Astrocyte (in vitro differentiated cells and primary cell): ENCODE results near the gene FTO. TPM values are rescaled to one million over a fixed set of nuclear protein-coding genes. Genes with fewer than 3 reads are reported as not detected.

Experiments
- DNase-seq: peaks from one replicate; pipeline ENCODE4 v3.0.0-alpha.2; 2010; ENCODE audit warnings: low read depth
- FAIRE-seq: peaks from 2 replicates; lab custom pipeline; 2011; peaks lifted over from hg19 to GRCh38; lab: Jason Lieb, UNC
- H2AFZ ChIP-seq: 2 replicates; pipeline ENCODE4 v1.6.0; 2012; ENCODE audit warnings: low read depth, low read length, inconsistent platforms
- H3K27ac ChIP-seq: 2 replicates; pipeline ENCODE4 v1.5.1; 2011; ENCODE audit warnings: low read depth, low read length, inconsistent platforms
- H3K27me3 ChIP-seq: 2 replicates; pipeline ENCODE4 v1.6.0; 2011; ENCODE audit warnings: low read length, inconsistent platforms; ENCODE audit not compliant: insufficient read depth
- H3K36me3 ChIP-seq: 2 replicates; pipeline ENCODE4 v1.5.1; 2011; ENCODE audit warnings: low read length, inconsistent platforms; ENCODE audit not compliant: insufficient read depth
- H3K4me1 ChIP-seq: 2 replicates; pipeline ENCODE4 v1.5.1; 2011; ENCODE audit warnings: low read length, inconsistent platforms; ENCODE audit not compliant: insufficient read depth
- H3K4me2 ChIP-seq: 2 replicates; pipeline ENCODE4 v1.6.0; 2012; ENCODE audit warnings: low read length, inconsistent platforms
- H3K4me3 ChIP-seq: 2 replicates; pipeline ENCODE4 v1.5.1; 2011; ENCODE audit warnings: low read depth, mild to moderate bottlenecking, low read length, inconsistent platforms; ENCODE audit not compliant: insufficient read depth
- H3K79me2 ChIP-seq: 2 replicates; pipeline ENCODE4 v1.6.0; 2012; ENCODE audit warnings: mild to moderate bottlenecking, low read length, inconsistent platforms; ENCODE audit not compliant: insufficient read depth
- H3K9ac ChIP-seq: 2 replicates; pipeline ENCODE4 v1.6.0; 2012; ENCODE audit warnings: mild to moderate bottlenecking, low read length, inconsistent platforms
- H3K9me3 ChIP-seq: 2 replicates; pipeline ENCODE4 v1.5.1; 2012; ENCODE audit warnings: low read depth, mild to moderate bottlenecking, low read length, inconsistent platforms; ENCODE audit not compliant: insufficient read depth
- H4K20me1 ChIP-seq: 2 replicates; pipeline ENCODE4 v1.6.0; 2012; ENCODE audit warnings: low read length, inconsistent platforms; ENCODE audit not compliant: insufficient read depth
- H3K27ac Mint-ChIP-seq: one replicate; pipeline ENCODE4 v1.8.0; 2021; ENCODE audit warnings: mild to moderate bottlenecking, mixed read lengths; ENCODE audit not compliant: unreplicated experiment
- H3K27me3 Mint-ChIP-seq: one replicate; pipeline ENCODE4 v1.8.0; 2021; ENCODE audit warnings: low read depth, mixed read lengths; ENCODE audit not compliant: unreplicated experiment
- H3K36me3 Mint-ChIP-seq: one replicate; pipeline ENCODE4 v1.8.0; 2021; ENCODE audit warnings: low read depth, mixed read lengths; ENCODE audit not compliant: unreplicated experiment
- H3K4me1 Mint-ChIP-seq: one replicate; pipeline ENCODE4 v1.8.0; 2021; ENCODE audit warnings: low read depth, mixed read lengths; ENCODE audit not compliant: unreplicated experiment
- H3K4me3 Mint-ChIP-seq: one replicate; pipeline ENCODE4 v1.8.0; 2021; ENCODE audit warnings: mild to moderate bottlenecking, moderate library complexity, mixed read lengths; ENCODE audit not compliant: unreplicated experiment
- H3K9me3 Mint-ChIP-seq: one replicate; pipeline ENCODE4 v1.8.0; 2021; ENCODE audit warnings: mild to moderate bottlenecking, mixed read lengths; ENCODE audit not compliant: unreplicated experiment
- EZH2 ChIP-seq: IDR thresholded peaks from 2 replicates; pipeline ENCODE4 v1.6.1; 2012; ENCODE audit warnings: mild to moderate bottlenecking, low read length, inconsistent platforms; ENCODE audit not compliant: insufficient read depth
- total RNA-seq: library from RNA; stranded (reverse); gene quantifications from 2 replicates; pipeline ENCODE4 v1.2.1, GENCODE V29; 2021
- TF ChIP-seq, protein P1 (sequence below): IDR thresholded peaks from 2 replicates; pipeline ENCODE4 v1.5.1; 2011; ENCODE audit warnings: low read depth, mild to moderate bottlenecking, inconsistent platforms, low read length, moderate library complexity; ENCODE audit not compliant: insufficient read depth

The FTO gene
- total RNA-seq, 1 donor from 2014 or later, result 73.1 TPM

GRCh38 chr16:54009464-54010176, 305.7 kb downstream of the FTO start:
- Mint-ChIP-seq H3K4me3 (no peak overlapping the region), H3K36me3 (peaks cover 20% of the 10 kb centered on the region), H3K9me3 (peaks cover 14% of the 10 kb centered on the region), H3K4me1 (no peaks in the 10 kb centered on the region), H3K27ac (no peak overlapping the region), H3K27me3 (no peaks in the 10 kb centered on the region)
- Histone ChIP-seq H3K27ac (no peak overlapping the region), H3K27me3 (no peaks in the 10 kb centered on the region), H3K9ac (no peak overlapping the region), H4K20me1 (no peaks in the 10 kb centered on the region), H3K79me2 (no peaks in the 10 kb centered on the region), H3K4me1 (no peaks in the 10 kb centered on the region), H3K9me3 (no peaks in the 10 kb centered on the region), H3K4me2 (no peak overlapping the region), H3K36me3 (peaks cover 4% of the 10 kb centered on the region), H3K4me3 (no peak overlapping the region), H2AFZ (no peak overlapping the region)
- TF ChIP-seq EZH2, result no peak
- DNase-seq (no peak), FAIRE-seq (no peak)

DNA sequence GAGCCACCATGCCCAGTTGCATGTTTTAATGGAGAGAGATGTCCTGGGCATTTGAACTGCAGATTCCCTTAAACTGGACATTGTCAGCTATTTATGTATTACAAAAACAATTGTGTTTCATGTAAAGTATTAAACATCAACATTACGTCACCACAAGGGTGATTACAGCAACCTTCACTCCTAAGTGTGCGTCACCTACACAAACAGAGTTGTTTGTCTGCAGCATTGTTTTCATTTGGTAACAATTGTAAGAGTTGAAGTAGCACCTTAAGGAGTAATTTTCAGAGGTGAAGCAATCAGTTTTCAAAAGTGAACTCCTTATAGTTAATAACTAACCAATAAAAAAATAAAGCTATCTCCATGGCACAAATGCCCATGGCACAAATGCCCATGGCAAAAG, 311.2 kb downstream of the FTO start:
- TF ChIP-seq, protein P1, sequence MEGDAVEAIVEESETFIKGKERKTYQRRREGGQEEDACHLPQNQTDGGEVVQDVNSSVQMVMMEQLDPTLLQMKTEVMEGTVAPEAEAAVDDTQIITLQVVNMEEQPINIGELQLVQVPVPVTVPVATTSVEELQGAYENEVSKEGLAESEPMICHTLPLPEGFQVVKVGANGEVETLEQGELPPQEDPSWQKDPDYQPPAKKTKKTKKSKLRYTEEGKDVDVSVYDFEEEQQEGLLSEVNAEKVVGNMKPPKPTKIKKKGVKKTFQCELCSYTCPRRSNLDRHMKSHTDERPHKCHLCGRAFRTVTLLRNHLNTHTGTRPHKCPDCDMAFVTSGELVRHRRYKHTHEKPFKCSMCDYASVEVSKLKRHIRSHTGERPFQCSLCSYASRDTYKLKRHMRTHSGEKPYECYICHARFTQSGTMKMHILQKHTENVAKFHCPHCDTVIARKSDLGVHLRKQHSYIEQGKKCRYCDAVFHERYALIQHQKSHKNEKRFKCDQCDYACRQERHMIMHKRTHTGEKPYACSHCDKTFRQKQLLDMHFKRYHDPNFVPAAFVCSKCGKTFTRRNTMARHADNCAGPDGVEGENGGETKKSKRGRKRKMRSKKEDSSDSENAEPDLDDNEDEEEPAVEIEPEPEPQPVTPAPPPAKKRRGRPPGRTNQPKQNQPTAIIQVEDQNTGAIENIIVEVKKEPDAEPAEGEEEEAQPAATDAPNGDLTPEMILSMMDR, result no peak
- TF ChIP-seq EZH2, result no peak
- Histone ChIP-seq H3K9ac (no peak overlapping the region), H3K4me3 (no peak overlapping the region), H3K27ac (no peak overlapping the region), H4K20me1 (no peaks in the 10 kb centered on the region), H3K9me3 (no peaks in the 10 kb centered on the region), H3K4me2 (no peak overlapping the region), H3K36me3 (peaks cover 4% of the 10 kb centered on the region), H3K27me3 (no peaks in the 10 kb centered on the region), H2AFZ (no peak overlapping the region), H3K4me1 (no peaks in the 10 kb centered on the region), H3K79me2 (no peaks in the 10 kb centered on the region)
- H3K36me3 Mint-ChIP-seq, result peaks cover 29% of the 10 kb centered on the region
- no peak overlapping the region for H3K27ac Mint-ChIP-seq
- peaks cover 19% of the 10 kb centered on the region for H3K9me3 Mint-ChIP-seq
- H3K27me3 Mint-ChIP-seq, result no peaks in the 10 kb centered on the region
- DNase-seq (no peak), FAIRE-seq (no peak)
- no peak overlapping the region for H3K4me3 Mint-ChIP-seq
- no peaks in the 10 kb centered on the region for H3K4me1 Mint-ChIP-seq

DNA sequence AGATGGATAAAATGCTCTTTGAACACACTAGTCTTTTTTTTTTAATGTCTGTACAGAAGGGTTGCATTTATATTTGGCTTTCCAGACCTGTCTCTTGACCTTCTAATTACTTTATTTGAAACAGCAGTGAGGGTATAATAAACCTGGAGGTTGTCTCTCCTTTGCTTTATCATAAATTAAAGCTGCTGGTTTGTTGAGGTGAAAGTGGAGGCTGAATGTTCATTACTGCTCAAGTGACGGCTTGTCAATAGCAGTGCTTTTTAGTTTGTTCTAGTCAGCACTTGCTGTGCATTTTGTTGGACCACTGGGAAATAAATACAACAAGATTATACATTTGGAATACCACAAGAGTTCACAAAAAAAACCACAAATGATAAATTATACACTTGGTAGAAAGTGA, 318.4 kb downstream of the FTO start:
- Mint-ChIP-seq H3K4me1 (peaks cover 6% of the 10 kb centered on the region), H3K36me3 (peaks cover 2% of the 10 kb centered on the region), H3K9me3 (peaks cover 2% of the 10 kb centered on the region), H3K27me3 (no peaks in the 10 kb centered on the region), H3K27ac (no peak overlapping the region), H3K4me3 (no peak overlapping the region)
- Histone ChIP-seq H3K4me1 (peaks cover 14% of the 10 kb centered on the region), H3K36me3 (no peaks in the 10 kb centered on the region), H3K4me2 (no peak overlapping the region), H4K20me1 (no peaks in the 10 kb centered on the region), H3K4me3 (no peak overlapping the region), H3K9me3 (no peaks in the 10 kb centered on the region), H3K9ac (no peak overlapping the region), H3K27ac (no peak overlapping the region), H3K27me3 (no peaks in the 10 kb centered on the region), H3K79me2 (no peaks in the 10 kb centered on the region), H2AFZ (no peak overlapping the region)
- FAIRE-seq (no peak), DNase-seq (peak; percentile 6)
- no peak for TF ChIP-seq EZH2
- TF ChIP-seq, protein P1, result no peak
